ENCODE measurements around the gene RNASEH2B.

RNASEH2B gene

GRCh38 chr13:50916701-50917184 is 7.2 kb downstream of the RNASEH2B start:
- H3K27ac ChIP-seq (ENCODE audit: low read length): peak overlapping the region; percentile 94
- peaks cover 59% of the 10 kb centered on the region for H3K4me1 ChIP-seq (ENCODE audit: insufficient read depth, low read length)
- ATAC-seq (ENCODE audit: insufficient read depth, low read depth) (peak; percentile 51), DNase-seq (peak; percentile 67)
- peak overlapping the region; percentile 82 for H3K9ac ChIP-seq (ENCODE audit: low read depth, low read length)
- peaks cover 30% of the 10 kb centered on the region for H3K9me3 ChIP-seq (ENCODE audit: insufficient read depth, low read length, severe bottlenecking)
- peaks cover 98% of the 10 kb centered on the region for H3K79me2 ChIP-seq (ENCODE audit: insufficient read depth, low read length)
- peaks cover 69% of the 10 kb centered on the region for H3K36me3 ChIP-seq (ENCODE audit: insufficient read depth, low read length)
- peak overlapping the region in 1 of 2 experiments; percentile 42; a peak in 2 of 4 replicates for H3K4me3 ChIP-seq (ENCODE audit: low read depth in 1 of 2, low read length in 2 of 2)
- TF ChIP-seq CTCF (IDR thresholded peaks at IDR 0.05; ENCODE audit: borderline replicate concordance, extremely low read depth, low read length, poor library complexity, severe bottlenecking): no peak
- TF ChIP-seq EZH2 (IDR thresholded peaks at IDR 0.05; ENCODE audit: borderline replicate concordance, low read depth, low read length, severe bottlenecking): no peak
- no peak overlapping the region for H2AFZ ChIP-seq (ENCODE audit: low read depth, low read length)
- H3K4me2 ChIP-seq (ENCODE audit: insufficient read depth, low read length): peak overlapping the region; percentile 61
- no peaks in the 10 kb centered on the region for H3K27me3 ChIP-seq (ENCODE audit: insufficient read depth, low read length, poor library complexity)
- peaks cover 35% of the 10 kb centered on the region for H4K20me1 ChIP-seq (ENCODE audit: insufficient read depth, low read length)

GRCh38 chr13:50917572-50917971 is 8.0 kb downstream of the RNASEH2B start:
- peaks cover 98% of the 10 kb centered on the region for H3K79me2 ChIP-seq (ENCODE audit: insufficient read depth, low read length)
- H3K4me3 ChIP-seq (ENCODE audit: low read depth in 1 of 2, low read length in 2 of 2): no peak overlapping the region
- no peak for DNase-seq
- H3K4me2 ChIP-seq (ENCODE audit: insufficient read depth, low read length): peak overlapping the region; percentile 61
- ATAC-seq (ENCODE audit: insufficient read depth, low read depth): no peak
- H3K27me3 ChIP-seq (ENCODE audit: insufficient read depth, low read length, poor library complexity): no peaks in the 10 kb centered on the region
- peaks cover 42% of the 10 kb centered on the region for H4K20me1 ChIP-seq (ENCODE audit: insufficient read depth, low read length)
- peaks cover 53% of the 10 kb centered on the region for H3K4me1 ChIP-seq (ENCODE audit: insufficient read depth, low read length)
- peak overlapping the region; percentile 94 for H3K27ac ChIP-seq (ENCODE audit: low read length)
- no peak overlapping the region for H2AFZ ChIP-seq (ENCODE audit: low read depth, low read length)
- H3K9ac ChIP-seq (ENCODE audit: low read depth, low read length): peak overlapping the region; percentile 82; the same call in 1 of the 2 replicates
- H3K9me3 ChIP-seq (ENCODE audit: insufficient read depth, low read length, severe bottlenecking): peaks cover 38% of the 10 kb centered on the region
- TF ChIP-seq EZH2 (IDR thresholded peaks at IDR 0.05; ENCODE audit: borderline replicate concordance, low read depth, low read length, severe bottlenecking) (no peak), CTCF (IDR thresholded peaks at IDR 0.05; ENCODE audit: borderline replicate concordance, extremely low read depth, low read length, poor library complexity, severe bottlenecking) (no peak)
- peaks cover 73% of the 10 kb centered on the region for H3K36me3 ChIP-seq (ENCODE audit: insufficient read depth, low read length)

- Histone ChIP-seq H3K9me3 (ENCODE audit: insufficient read depth, low read length, severe bottlenecking) (peaks cover 48% of the 10 kb centered on the region), H2AFZ (ENCODE audit: low read depth, low read length) (no peak overlapping the region), H3K4me1 (ENCODE audit: insufficient read depth, low read length) (peaks cover 43% of the 10 kb centered on the region), H3K9ac (ENCODE audit: low read depth, low read length) (no peak overlapping the region), H3K4me2 (ENCODE audit: insufficient read depth, low read length) (peak overlapping the region; percentile 6; the same call in 1 of the 2 replicates), H4K20me1 (ENCODE audit: insufficient read depth, low read length) (peaks cover 42% of the 10 kb centered on the region), H3K36me3 (ENCODE audit: insufficient read depth, low read length) (peaks cover 71% of the 10 kb centered on the region), H3K27me3 (ENCODE audit: insufficient read depth, low read length, poor library complexity) (no peaks in the 10 kb centered on the region), H3K79me2 (ENCODE audit: insufficient read depth, low read length) (peaks cover 98% of the 10 kb centered on the region), H3K4me3 (ENCODE audit: low read depth in 1 of 2, low read length in 2 of 2) (no peak overlapping the region), H3K27ac (ENCODE audit: low read length) (no peak overlapping the region)
- no peak for DNase-seq
- no peak for ATAC-seq (ENCODE audit: insufficient read depth, low read depth)
- TF ChIP-seq EZH2 (IDR thresholded peaks at IDR 0.05; ENCODE audit: borderline replicate concordance, low read depth, low read length, severe bottlenecking): no peak
- no peak for TF ChIP-seq CTCF (IDR thresholded peaks at IDR 0.05; ENCODE audit: borderline replicate concordance, extremely low read depth, low read length, poor library complexity, severe bottlenecking)
These were observed 9.0 kb downstream of the RNASEH2B start for GRCh38 chr13:50918567-50918966.

Data from DND-41 (cell line).